M059J (cell line): ENCODE results near the gene IGFLR1. TPM values are rescaled to one million over a fixed set of nuclear protein-coding genes. Genes with fewer than 3 reads are reported as not detected.
"Not testable (repeated sequence)": the region's sequence is repeated elsewhere in the genome, so short reads cannot be mapped to it uniquely, and the experiment has no call there.

Experiments used
- DNase-seq: peaks from one replicate; pipeline ENCODE4 v3.0.0-alpha.2; 2012; ENCODE audit warnings: low read depth
- total RNA-seq: library from RNA; depleted of rRNA; stranded (reverse); fragments of >200 nt; shearing (Covaris generic); gene quantifications from 2 replicates; pipeline ENCODE4 v1.2.3, GENCODE V29; 2014

IGFLR1 gene
- total RNA-seq, 1 experiment from 2014 or later = 8.8 TPM

DNA sequence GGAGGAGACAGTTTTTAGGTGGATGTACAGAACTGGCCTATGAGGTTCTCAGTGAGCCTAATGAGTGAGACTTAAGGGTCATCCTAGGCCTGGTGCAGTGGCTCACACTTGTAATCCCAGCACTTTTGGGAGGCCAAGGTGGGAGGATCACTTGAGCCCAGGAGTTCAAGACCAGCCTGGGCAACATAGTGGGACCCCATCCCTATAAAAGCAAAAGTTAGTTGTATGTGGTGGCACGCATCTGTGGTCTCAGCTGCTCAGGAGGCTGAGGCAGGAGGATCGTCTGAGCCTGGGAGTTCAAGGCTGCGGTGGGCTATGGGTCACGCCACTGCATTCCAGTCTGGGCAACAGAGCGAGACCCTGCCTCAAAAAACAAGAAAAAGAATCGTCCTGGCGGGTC, 18.1 kb downstream of the IGFLR1 start:
- not testable (repeated sequence) for DNase-seq

DNA sequence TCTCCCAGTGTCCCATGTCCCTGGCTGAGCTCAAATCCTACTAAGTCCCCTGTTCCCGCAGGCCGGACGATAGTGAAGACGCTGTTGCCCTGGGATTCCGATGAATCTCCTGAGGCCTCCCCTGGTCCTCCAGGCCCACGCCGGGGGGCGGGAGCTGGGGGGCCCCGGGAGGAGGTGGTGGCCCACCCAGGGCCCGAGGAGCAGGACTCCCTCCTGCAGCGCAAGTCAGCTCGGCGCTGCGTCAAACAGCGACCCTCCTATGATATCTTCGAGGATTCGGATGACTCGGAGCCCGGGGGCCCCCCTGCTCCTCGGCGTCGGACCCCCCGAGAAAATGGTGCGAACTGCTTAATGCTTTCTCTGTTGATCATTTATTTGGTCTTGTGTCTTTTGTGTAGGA, 18.6 kb downstream of the IGFLR1 start:
- no peak for DNase-seq

DNA sequence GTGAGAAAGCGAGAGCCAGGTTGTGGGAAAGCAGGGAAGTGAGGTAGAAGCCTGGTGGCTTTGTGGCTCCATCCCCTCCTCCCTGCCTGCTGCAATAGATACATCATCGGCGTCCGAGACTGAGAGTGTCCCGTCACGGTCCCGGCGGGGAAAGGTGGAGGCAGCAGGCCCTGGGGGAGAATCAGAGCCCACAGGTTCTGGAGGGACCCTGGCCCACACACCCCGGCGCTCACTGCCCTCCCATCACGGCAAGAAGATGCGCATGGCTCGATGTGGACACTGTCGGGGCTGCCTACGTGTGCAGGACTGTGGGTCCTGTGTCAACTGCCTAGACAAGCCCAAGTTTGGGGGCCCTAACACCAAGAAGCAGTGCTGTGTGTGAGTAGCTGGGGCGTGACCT, 19.4 kb downstream of the IGFLR1 start:
- DNase-seq = no peak

DNA sequence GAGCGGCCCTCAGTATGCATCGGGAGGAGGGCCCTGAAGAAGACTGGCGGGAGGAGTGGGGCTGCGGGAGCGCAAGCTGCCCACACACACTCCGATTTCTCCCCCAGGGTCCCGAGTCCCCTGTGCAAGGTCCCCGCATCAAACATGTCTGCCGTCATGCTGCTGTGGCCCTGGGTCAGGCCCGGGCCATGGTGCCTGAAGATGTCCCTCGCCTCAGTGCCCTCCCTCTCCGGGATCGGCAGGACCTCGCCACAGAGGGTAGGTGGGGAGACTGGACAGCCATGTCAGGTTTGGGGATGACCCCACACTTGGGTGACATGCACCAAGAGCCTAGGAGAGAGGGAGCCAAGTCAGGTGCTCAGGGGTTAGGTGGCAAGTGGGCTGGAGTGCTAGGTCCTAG, 19.8 kb downstream of the IGFLR1 start:
- no peak for DNase-seq

DNA sequence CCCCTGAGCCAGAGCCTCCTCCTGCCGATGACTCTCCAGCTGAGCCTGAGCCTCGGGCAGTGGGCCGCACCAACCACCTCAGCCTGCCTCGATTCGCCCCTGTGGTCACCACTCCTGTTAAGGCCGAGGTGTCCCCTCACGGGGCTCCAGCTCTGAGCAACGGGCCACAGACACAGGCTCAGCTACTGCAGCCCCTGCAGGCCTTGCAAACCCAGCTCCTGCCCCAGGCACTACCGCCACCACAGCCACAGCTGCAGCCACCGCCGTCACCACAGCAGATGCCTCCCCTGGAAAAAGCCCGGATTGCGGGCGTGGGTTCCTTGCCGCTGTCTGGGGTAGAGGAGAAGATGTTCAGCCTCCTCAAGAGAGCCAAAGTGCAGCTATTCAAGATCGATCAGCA, 20.9 kb downstream of the IGFLR1 start:
- no peak for DNase-seq

DNA sequence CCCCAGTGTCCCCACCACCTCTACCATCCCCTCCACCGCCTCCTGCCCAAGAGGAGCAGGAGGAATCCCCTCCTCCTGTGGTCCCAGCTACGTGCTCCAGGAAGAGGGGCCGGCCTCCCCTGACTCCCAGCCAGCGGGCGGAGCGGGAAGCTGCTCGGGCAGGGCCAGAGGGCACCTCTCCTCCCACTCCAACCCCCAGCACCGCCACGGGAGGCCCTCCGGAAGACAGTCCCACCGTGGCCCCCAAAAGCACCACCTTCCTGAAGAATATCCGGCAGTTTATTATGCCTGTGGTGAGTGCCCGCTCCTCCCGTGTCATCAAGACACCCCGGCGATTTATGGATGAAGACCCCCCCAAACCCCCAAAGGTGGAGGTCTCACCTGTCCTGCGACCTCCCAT, 21.6 kb downstream of the IGFLR1 start:
- no peak for DNase-seq

DNA sequence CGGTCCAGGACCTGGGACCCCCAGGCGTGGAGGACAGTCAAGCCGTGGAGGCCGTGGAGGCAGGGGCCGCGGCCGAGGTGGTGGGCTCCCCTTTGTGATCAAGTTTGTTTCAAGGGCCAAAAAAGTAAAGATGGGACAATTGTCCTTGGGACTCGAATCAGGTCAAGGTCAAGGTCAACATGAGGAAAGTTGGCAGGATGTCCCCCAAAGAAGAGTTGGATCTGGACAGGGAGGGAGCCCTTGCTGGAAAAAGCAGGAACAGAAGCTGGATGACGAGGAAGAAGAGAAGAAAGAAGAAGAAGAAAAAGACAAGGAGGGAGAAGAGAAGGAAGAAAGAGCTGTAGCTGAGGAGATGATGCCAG, 22.1 kb downstream of the IGFLR1 start:
- DNase-seq = no peak

DNA sequence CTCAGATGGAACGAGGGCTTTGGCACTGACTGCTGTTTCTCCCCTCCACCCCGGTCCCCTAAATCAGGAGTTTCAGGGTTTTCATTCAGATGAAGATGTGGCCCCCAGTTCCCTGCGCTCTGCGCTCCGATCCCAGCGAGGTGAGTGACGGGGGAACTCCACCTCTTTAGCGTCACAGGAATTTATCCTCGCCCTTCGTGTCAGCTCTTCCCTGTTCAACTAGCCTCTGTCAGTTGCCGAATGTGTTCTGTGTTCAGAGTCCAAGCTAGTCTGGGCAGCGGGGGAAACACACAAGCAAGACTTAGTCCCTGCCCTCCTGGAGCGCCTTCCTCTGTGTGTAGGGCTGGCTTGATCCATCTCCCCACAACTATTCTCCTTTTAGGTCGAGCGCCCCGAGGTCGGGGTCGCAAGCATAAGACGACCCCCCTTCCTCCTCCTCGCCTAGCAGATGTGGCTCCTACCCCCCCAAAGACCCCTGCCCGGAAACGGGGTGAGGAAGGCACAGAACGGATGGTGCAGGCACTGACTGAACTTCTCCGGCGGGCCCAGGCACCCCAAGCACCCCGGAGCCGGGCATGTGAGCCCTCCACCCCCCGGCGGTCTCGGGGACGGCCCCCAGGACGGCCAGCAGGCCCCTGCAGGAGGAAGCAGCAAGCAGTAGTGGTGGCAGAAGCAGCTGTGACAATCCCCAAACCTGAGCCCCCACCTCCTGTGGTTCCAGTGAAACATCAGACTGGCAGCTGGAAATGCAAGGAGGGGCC, 22.7 kb downstream of the IGFLR1 start:
- no peak for DNase-seq

DNA sequence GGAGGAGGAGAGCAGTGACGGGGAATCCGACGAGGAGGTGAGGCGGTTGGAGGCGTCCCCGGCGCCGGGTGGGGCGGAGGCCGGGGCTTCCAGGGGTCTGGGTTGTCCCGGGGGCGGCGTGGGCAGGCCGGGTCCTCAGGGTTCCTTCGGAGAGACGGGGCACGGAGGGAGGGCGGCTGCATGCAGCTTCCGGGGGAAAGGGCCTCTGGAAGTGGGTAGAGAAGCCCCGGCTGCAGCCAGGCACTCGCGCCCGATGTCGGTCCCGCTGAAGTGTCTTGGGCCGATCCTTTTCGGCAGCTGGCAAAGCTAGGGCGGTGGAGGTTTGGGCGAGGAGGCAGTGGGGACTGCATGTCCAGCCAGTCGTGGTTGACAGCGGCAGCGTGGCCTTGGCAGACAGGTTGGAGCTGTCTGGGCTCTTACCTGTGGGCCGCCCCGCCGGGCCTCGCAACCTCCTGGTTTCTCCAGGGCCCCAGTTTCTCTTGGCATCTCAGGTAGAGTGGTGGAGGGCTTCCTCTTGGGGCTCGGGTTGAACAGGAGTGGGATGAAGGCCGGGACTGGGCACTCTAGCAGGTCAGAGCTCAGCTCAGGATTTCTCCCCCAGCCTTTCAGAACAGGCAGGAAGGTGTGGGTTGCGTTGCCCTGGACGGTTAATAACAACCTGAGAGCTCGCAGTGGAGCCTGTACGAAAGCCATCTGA, 23.8 kb downstream of the IGFLR1 start:
- peak; percentile 30 for DNase-seq

DNA sequence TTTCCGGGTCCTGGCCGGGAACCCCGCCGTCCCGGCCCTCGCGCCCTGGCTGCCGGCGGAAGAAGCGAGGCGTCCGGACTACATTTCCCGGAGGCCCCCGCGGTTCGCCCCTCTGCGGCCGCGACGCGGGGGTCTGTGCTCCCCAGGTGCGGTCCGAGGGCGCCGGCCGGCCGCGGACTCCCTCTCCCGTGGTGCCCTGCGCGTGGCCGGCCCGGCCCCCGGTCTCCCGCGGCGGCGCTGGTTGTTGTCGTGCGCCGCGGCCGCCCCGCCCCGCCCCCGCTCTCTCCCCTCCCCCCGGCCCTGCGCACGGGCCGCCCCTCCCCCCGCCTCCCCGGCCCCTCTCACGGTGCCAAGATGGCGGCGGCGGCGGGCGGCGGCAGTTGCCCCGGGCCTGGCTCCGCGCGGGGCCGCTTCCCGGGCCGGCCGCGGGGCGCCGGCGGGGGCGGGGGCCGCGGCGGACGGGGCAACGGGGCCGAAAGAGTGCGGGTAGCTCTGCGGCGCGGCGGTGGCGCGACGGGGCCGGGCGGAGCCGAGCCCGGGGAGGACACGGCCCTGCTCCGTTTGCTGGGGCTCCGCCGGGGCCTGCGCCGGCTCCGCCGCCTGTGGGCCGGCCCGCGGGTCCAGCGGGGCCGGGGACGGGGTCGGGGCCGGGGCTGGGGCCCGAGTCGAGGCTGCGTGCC, 24.4 kb downstream of the IGFLR1 start, which contains the start of gene KMT2B:
TSS of gene KMT2B (plus strand) at position 339 of the 680 bp plus-strand sequence. CDS start at position 355, 16 bp downstream.
- DNase-seq = no peak

DNA sequence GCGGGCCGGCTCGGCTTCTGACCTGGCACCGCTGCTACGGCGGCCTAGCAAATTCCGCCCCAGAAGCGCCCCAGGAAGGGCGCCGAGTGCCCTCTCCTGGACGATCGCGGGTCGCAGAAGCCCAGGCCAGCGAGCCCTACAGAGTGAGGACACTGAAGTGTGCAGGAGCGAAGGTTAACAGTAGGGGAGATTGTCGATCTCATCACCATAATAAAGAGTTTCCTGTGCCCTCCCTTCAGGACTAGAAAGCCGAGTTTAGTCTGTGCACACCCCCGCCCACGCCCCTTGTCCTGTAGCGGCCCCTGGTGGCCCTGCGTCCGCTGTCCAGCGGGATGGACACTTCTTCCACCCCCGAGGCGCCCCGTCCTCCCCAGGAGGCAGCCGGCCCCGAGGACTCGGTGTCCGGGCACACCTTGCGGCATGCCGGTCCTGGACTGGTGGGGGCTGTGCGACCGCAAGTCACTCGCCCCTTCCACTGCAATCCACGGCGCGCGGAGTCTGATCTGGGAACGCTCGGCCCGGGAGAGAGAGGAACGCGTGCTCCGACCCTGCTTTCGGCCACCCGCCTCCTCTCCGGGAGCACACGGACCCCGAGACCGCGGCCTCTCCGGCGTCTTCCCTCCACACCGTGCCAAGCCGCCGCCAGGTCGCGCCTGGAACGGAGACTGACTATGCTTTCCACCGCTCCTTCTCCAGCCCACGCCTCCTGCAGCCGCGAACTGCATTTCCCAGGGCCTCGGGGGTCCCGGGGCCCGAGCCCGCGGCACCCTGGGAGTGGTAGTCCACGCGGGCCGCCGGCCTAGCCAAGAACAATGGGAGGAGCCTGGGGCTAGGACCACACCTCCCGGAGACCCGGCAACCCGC, 25.2 kb downstream of the IGFLR1 start:
- DNase-seq = peak; percentile 94

DNA sequence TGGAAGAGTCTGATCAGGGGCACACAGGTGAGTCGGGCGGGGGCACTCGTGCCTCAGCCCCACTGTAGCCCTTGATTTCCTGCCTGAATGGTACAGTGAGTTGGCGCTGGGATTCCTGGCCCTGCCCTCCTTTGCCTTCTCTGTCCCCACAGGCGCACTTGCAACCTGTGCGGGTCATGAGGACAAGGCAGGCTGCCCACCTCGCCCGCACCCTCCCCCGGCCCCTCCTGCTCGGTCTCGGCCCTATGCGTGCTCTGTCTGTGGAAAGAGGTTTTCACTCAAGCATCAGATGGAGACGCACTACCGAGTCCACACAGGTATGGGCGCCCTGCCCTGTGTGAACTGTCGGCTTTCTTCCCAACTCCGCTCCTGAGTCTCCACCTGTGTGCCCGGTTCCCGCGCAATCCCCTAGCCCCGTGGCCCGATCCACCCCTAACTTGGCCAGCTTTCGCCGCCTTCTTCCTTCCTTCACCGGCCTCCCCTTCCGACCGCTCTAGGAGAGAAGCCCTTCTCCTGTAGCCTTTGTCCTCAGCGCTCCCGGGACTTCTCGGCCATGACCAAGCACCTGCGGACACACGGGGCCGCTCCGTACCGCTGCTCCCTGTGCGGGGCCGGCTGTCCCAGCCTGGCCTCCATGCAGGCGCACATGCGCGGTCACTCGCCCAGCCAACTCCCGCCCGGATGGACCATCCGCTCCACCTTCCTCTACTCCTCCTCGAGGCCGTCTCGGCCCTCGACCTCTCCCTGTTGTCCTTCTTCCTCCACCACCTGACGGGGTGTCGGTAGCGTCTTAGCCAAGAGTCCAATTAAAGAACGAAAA, 26.1 kb downstream of the IGFLR1 start:
- no peak for DNase-seq

DNA sequence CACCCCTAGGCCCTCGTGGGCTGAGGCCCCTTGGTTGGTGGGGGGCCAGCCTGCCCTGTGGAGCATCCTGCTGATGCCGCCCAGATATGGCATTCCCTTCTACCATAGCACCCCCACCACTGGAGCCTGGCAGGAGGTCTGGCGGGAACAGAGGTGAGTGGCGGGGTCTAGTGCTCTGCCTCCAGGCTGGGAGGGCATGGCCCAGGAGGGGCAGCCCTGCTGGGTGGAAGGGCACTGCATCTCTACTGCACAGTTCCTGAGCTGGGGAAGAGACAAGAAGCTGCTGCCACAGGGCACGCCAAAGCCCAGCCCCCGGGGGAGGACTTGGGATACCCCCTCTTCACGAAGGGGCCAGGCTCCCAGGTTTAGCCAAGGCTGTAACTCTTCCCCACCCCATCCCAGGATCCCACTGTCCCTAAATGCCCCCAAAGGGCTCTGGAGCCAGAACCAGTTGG, 26.9 kb downstream of the IGFLR1 start:
- DNase-seq = no peak

DNA sequence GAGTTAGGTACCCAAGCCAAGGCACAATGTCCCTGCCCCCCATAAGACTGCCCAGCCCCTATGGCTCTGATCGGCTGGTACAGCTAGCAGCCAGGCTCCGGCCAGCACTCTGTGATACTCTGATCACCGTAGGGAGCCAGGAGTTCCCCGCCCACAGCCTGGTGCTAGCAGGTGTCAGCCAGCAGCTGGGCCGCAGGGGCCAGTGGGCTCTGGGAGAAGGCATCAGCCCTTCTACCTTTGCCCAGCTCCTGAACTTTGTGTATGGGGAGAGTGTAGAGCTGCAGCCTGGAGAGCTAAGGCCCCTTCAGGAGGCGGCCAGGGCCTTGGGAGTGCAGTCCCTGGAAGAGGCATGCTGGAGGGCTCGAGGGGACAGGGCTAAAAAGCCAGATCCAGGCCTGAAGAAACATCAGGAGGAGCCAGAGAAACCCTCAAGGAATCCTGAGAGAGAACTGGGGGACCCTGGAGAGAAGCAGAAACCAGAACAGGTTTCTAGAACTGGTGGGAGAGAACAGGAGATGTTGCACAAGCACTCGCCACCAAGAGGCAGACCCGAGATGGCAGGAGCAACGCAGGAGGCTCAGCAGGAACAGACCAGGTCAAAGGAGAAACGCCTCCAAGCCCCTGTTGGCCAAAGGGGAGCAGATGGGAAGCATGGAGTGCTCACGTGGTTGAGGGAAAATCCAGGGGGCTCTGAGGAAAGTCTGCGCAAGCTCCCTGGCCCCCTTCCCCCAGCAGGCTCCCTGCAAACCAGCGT, 27.5 kb downstream of the IGFLR1 start:
- DNase-seq = no peak

DNA sequence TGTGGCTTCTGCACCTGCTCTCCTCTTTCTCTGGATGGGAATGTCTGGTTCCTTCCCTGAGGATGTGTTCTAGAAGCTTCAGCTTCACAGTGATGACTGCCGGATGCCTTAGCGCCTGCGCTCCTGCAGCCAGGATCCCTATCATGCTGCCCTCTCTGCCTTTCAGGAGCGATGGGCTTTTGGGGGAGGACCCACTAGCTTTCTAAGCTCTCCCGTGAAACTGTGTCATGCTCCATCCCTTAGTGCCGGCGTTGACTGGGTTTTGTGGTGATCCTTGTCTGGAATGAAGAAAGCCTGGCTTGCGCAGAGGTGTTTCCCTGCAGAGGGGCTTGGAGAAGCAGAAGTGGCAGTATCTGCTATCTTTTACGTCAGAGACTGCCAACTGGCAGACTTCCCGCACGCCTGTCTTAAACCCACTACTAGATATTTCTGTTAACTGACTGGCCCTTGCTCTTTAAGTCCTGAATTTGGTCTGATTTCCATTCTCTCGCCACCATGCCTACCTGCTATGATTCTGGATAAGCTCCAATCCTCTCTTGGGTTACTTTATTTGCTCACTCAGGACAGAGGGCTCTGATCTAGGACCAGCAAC, 28.3 kb downstream of the IGFLR1 start:
- no peak for DNase-seq

DNA sequence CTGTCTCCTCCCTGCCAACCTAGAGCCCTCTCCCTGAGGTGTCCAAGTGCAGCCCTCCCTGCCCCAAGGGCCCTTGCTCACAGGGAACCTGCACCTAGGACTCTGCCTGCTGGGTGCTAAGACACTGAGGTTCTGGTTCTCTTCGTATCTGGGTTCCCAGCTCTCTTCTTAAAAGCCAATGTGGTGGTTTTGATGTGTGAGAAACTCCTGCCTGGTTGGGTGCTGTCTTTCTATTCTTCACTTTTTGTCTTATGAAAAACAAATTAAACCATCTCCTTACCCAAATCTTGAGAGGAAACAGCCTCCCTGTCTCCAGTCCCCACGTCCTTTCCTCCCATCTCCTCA, 28.8 kb downstream of the IGFLR1 start:
- DNase-seq = no peak

DNA sequence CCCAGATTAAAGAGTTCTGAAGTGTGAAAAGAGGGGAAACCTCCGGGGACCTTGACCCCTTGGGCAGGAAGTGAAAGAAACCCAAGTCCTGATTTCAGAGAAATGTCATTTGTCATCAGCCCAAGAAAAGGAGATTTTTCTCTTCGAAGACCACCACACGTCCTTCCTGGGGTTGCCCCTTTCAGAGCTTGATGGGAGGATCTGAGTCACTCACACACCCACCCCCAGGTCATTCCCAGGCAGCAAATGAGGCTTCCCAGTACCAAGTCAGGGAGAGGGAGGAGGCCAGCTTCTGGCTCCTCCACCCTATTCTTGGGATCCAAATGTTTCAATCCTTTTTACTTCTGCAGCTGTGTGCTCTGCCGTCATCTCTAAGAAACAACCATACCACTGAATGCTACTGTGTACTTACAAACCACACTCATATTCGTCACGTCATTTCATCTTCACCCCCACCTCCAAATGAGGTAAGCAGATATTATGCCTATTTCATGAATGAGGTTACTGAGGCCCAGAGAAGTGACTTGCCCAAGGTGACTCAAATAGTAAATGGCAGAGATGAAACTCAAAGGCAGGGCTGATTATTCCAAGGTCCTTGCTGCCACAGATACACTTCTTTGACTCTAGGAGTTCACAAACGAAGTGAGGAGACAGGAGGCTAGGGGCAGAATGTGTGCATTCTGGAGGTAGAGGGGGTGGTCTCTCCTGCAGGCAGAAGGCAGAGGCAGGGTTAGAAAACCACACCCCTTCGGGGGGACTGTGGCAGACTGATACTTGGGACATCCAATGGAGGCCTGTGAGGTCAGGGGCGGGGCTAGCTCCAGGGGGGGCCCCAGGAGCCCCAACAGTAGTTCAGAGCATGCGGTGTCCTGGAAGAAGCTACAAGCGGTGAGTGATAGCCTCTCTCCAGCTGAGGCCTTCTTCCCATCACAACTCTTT, 29.4 kb downstream of the IGFLR1 start:
- DNase-seq = no peak
